ENCODE results near the gene BHLHA9.
"Not testable (repeated sequence)": the region's sequence is repeated elsewhere in the genome, so short reads cannot be mapped to it uniquely, and the experiment has no call there.

The BHLHA9 gene

DNA sequence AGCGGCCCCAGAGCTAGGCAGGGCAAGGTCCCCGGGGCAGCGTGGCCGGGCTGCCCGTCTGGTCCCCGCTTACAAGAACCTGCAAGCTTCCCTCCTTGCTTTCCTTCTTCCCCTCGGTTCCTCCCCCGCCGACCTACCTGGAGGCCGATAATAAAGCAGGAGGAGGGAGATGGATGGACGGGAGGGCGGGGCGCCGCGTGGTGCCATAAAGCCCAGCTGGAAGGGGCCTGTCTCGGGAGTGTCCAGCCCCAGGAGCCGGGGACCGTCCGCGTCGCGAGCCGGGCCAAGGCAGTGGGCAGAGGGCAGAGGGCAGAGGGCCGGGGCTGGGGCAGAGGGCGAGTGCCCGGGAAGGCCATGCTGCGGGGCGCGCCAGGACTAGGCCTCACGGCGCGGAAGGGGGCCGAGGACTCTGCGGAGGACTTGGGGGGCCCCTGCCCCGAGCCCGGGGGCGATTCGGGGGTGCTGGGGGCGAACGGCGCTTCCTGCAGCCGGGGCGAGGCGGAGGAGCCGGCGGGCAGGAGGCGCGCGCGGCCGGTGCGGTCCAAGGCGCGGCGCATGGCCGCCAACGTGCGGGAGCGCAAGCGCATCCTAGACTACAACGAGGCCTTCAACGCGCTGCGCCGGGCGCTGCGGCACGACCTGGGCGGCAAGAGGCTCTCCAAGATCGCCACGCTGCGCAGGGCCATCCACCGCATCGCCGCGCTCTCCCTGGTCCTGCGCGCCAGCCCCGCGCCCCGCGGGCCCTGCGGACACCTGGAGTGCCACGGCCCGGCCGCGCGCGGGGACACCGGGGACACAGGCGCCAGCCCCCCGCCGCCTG is at the start of gene BHLHA9:
BHLHA9 (plus strand) TSS at position 235 of the 820 bp plus-strand sequence; CDS start at position 355, 120 bp downstream.
- no peak for DNase-seq

DNA sequence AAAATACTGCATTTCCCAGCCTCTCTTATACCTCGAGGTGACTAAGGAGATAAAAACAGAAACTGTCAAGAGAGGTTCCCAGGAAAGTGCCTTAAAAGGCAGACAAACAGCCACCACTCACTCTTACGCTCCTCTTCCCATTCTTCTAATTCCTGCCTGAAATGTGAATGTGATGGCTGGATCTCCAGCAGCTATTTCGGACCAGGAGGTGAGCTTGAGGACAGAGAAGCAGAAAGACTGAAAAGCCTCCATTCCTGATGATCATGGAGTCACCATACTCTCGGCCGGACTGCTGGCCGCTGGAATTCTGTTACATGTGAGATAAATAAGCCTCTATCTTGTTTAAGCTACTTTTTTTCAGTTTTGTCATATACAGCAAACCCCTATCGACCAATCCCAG is 49.0 kb upstream of the BHLHA9 start:
- no peak for DNase-seq

DNA sequence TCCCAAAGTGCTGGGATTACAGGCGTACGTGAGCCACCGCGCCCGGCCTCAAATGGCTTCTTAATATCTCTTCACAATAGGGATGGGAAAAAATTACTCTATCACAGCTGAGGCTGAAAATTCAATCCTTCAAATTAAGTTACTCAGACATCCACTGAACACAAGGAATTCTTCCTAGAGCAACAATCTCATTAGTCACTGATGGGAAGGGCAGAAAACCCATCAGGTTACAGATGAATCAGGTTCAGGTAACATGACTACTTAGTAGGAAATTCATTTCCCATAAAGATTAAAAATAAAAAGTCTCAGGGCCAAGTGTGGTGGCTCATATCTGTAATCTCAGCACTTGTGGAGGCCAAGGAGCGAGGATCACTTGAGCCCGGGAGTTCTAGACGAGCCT is 47.9 kb upstream of the BHLHA9 start:
- no peak for DNase-seq

DNA sequence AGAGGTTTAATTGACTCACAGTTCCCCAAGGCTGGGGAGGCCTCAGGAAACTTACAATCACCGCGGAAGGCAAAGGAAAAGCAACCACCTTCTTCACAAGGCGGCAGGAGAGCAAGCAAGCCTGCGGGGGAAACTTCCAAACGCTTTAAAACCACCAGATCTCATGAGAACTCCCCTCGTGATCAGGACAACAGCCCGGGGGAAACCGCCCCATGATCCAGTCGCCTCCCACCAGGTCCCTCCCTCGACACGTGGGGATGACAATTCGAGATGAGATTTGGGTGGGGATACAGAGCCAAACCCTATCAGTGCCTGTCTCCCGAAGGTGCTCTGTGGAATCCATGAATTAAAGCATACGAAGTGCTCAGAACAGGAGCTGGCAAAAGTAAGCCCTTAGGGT is 46.6 kb upstream of the BHLHA9 start:
- no peak for DNase-seq

DNA sequence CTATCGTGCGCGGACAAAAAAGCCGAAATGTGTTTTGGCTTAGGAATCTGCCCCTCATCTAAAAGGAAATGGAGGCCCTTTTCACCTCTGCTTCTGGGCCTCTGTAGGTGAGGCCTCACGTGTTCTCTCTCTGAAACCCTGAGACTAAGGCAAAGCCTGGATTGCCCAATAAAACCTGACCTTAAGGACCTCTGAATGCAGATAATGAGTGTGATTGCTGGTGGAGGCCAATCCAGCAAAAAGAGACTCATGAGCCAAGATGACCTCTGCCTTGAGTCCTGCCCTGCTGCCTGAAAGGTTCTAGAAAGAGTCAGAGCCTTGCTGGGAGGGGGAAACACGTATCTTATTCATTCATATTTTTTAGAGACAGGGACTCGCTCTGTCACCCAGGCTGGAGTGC is 45.9 kb upstream of the BHLHA9 start:
- DNase-seq, result no peak

DNA sequence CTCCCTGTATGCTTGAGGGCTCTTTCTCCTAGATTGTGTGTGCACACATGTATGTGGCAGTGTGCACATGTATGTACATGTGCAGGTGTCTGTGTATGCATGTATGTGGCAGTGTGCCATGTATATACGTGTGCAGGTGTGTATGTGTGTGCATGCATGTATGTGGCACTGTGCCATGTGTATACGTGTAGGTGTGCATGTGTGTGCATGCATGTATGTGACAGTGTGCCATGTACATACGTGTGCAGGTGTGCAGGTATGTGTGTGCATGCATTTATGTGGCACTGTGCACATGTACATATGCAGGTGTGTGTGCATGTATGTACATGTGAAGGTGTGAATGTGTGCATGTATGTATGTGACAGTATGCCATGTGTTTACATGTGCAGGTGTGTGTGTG is 43.9 kb upstream of the BHLHA9 start:
- no peak for DNase-seq

DNA sequence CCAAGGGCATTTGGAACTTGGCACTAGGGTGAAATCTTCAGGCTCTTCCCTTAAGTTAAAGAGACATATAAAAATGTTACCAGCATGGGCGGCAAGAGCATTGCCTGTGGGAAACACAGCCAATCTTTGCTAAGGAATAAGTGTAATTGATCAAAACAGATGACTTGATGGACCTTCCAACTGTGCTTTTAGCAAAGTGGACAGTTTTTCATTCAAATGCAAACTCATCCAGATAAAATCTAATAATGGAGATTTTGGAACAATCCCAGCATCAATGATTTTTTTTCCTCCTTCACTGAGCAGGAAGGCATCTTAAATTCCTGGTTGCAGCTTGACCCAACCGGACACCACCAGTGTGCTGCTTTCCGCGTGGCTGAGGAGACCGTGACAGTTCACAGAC is 42.9 kb upstream of the BHLHA9 start:
- DNase-seq, result no peak

DNA sequence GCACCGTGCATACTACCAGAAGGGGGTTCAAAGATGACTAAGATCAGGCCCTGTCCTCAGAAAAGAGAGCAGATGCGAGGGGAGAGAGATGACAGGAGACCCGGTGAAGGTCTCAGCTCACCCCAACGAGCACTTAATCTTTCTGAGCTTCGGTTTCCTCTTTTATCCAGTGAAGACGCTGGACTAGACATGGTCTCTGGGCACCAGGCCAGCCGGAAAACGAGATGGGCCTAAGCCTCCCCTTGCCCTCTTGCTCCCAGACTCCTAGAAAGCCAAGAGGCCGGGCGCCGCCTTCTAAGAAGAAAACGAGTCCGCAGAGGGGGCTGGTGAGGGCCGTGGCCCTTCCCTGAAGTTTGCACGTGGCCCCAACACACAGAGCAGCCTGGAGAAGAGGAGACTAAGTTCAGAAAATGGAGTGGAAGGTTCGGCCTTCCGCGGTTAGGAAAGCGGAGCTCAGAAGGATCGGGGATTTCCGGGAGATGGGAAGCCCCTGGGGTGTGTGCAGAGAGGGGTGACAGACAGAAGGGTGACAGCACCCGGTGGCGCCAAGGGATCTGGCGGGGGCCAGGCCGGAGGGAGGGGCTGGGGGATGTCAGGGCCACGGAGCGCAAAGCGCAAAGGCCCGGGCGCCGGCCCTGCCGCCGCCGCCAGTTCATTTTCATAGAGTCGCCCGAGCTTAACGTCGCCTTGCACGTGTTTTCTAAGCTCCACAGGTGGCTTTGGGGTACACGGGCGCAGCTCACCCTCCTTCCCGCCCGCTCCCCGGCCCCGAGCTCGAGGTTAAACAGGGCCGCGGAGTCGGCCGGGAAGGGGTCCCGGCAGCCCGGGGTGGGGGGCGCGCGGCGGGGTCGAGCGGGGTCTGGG is 42.1 kb upstream of the BHLHA9 start:
- peak; percentile 55 for DNase-seq

DNA sequence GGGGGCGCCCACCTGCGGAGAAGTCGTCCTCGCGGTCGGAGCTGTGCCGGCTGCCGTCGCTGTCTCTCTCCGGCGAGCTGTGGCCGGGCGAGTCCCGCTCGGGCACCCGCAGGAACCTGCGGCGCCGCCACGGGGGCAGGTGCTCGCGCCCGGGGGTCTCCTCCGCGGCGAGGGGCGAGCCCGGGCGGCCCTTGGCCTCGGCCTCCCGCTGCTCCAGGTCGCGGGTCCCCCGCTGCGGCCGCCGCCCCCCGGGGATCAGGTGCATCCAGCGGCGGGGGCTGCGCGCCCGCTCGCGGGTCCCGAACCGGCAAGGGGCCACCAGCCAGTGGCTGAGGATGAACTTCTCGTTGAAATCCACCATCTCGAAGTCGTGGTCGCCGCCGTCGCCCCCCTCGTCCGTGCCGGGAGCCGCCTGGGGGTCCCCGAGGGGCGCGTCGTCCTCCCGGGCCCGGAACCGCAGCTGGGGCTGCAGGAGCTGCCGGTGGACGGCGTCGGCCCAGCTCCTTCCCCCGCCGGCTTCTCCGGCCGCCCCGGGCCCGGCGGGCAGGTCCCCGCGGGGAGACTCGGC is 41.4 kb upstream of the BHLHA9 start:
- DNase-seq, result no peak

DNA sequence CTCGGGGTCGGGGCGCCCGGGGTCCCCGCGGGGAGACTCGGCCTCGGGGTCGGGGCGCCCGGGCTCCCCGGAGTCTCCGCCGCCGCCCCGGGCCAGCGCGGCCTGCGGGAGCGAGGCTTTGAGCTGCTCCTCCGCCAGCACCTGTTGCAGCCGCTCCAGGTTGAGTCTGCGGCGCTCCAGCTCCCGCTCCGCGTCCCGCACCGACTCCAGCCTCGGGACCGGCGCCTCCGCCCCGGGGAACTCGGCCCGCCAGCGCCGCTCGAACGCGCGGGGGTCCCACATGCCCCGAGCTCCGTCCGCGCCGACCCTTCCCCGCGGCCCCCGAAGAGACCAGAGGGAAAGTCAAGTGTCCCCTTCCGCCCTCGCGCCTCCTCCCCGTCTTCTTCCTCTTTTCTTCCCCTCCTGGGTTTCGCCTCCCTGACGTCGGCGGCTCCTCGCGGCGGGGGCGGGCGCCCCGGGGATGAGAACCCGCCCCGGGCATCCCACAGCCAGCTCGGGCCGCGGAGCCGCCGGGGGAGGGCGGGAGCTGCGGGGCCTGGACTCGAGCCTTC is 40.8 kb upstream of the BHLHA9 start:
- DNase-seq, result peak; percentile 71

DNA sequence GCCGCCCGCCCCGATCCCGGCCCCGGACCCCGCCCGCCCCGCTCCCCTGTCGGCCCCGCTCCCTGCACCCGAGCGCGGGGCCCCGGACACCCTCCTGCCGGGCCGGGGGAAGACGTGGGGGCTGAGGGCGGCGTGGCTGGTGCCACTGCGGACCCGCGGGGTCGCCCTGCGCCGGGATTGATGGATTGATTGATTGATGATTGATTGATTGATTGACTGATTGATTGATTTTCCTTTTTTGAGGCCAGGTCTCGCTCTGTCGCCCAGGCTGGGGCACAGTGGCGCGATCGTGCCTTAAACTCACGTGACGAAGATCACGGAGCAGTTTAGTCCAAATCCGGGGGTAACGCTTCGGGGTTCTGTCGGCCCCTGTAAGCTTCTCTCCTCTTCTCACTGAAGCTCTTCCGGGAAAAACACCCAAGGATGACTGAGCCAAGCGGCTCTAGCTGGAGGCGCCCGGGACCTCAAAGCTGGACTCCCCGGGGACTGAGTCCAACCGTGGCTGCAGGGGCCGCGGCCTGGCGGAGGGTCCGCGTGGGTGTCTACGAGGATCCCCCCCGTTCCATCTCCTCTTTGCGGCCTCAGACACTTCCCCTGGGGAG is 40.2 kb upstream of the BHLHA9 start:
- DNase-seq, result peak; percentile 1

DNA sequence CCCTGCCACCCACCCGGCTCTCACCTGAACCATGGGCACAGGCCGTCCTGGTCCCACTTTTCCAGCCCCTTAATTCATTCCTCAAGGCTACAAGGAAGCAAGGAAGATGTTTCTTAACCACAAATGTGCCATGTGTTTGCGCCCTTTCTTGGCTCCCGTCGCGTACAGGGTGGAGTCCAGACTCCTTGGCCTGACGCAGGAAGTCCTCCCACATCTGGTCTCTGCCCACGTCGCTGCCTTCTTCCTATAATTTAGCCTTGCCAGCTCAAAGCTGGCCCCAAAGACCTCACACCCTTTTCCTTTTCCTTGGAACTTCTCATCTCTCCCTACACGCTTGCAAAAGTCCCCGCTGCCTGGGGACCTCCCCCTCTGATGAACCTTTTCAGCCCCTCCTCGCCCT is 38.8 kb upstream of the BHLHA9 start:
- peak; percentile 2 for DNase-seq

DNA sequence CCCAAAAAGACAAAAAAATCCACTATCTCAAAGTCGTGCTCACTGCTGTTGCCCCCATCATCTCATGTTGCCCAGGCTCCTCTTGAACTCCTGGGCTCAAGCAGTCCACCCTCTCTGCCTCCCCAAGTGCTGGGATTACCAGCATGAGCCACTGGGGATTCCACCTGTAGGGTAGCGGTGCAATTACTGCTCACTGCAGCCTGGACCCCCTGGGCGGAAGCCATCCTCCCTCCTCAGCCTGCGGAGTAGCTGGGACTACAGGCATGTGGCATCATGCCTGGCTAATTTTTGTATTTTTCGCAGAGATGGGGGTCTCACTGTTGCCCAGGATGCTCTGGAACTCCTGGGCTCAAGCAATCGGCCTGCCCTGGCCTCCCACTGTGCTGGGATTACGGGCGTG is 37.9 kb upstream of the BHLHA9 start:
- DNase-seq, result no peak

DNA sequence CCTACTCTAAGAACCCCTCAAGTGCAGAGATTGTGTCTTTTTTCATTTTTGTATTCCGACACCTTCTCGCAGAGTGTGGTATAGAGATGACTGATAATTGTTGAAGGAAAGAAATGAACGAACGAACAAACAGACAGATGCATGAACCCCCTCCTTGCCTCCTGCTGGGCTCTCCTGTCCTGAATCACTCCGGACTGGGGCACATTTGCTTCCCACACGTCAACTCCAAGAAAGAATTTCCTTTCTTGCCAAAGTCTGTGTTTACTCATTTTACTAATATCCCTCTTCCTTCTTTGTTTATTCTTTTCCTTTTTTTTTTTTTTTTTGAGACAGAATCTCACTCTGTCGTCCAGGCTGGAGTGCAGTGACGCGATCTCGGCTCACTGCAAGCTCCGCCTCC is 37.5 kb upstream of the BHLHA9 start:
- no peak for DNase-seq

DNA sequence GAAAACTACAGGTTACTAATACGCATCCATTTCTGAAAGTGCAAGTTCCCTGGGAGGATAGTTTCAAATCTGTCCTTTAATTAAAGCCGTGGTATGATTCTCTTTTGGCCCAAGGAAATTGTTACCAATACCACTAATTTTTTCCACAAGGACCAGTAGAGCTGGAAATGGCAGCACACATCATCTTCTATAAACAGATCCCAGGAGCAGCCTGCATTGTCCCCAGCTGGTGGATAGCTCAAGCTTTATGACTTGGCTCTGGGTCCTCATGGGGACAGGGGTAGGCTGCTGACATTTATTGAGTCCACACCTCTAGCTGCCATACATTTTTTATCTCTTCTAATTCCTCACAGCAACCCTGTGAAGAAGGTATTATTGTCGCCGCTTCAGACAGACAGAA is 35.8 kb upstream of the BHLHA9 start:
- no peak for DNase-seq

DNA sequence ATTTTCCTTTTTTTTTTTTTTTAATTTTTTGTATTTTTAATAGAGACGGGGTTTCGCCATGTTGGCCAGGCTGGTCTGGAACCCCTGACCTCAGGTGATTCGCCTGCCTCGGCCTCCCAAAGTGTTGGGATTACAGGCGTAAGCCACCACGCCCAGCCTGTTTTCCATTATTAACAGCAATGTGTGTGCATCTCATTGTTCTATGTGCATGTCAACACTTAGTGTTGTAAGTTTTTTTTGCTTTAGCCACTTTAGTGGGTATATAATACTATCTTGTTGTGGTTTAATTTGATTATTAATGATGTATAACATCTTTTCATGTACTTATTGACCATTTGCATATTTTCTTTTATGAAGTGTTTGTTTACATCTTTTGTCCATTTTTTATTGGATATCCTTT is 32.8 kb upstream of the BHLHA9 start:
- no peak for DNase-seq

DNA sequence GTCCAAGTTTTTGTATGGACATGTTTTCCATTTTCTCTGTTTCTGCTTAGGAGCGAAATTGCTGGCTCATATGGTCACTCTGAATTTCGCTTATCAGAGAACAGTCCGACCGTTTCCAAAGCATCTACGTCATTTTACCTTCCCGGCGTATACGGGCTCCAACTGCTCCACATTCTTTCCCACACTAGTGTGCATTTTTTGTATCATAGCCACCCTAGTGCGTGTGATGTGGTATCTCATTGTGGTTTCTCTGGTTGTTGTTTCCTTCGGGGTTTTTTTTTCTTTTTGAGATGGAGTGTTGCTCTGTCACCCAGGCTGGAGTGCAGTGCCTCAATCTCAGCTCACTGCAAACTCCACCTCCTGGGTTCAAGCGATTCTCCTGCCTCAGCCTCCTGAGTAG is 31.0 kb upstream of the BHLHA9 start:
- no peak for DNase-seq

DNA sequence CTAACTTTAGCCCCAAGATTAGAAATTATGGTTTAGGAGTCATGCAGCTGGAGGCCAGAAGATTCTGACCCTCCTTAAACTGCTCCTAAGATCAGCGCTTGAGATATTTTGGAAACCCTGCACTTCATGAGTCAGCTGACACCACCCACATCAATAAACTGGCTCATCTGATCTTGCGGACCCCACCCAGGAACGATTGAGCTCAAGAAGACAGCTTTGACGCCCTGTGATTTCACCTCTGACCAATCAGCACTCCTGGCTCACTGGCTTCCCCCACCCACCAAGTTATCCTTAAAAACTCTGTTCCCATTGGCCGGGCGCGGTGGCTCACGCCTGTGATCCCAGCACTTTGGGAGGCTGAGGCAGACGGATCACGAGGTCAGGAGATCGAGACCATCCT is 29.8 kb upstream of the BHLHA9 start:
- not testable (repeated sequence) for DNase-seq

DNA sequence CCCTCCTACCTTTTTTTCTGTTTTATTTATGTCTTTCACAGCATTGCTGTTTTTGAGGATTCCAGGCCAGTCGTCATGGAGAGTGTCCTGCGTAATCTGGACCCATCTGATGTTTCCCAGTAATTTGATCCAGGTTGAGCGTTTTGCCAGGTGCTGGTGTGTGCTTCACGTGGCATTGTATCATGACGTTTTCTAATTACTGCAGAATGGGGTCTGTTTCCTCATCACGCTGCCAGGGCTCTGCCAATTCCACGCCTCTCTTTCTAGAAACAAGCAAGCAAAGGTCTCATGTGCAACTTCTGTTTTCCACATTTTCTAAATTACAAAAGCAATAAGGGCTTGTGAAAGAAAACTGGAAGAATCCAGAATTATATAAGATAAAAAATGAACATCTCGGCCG is 28.3 kb upstream of the BHLHA9 start:
- no peak for DNase-seq

DNA sequence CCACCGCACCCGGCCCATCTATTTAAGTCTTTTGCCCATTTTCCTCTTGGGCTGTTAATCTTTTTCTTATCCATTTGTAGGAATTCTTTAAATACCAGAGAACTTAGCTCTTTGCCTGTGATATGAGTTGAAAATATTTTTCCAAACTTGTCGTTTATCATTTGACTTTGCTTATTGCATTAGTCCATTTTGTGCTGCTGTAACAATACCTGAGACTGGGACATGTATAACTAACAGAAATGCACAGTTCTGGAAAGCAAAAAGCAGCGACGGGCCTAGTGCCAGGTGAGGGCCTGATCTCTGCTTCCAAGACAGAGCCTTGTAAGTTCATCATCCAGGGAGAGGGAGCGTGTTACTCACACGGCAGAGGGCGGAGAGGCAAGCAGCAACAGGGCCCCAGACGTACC is 25.6 kb upstream of the BHLHA9 start:
- no peak for DNase-seq

DNA sequence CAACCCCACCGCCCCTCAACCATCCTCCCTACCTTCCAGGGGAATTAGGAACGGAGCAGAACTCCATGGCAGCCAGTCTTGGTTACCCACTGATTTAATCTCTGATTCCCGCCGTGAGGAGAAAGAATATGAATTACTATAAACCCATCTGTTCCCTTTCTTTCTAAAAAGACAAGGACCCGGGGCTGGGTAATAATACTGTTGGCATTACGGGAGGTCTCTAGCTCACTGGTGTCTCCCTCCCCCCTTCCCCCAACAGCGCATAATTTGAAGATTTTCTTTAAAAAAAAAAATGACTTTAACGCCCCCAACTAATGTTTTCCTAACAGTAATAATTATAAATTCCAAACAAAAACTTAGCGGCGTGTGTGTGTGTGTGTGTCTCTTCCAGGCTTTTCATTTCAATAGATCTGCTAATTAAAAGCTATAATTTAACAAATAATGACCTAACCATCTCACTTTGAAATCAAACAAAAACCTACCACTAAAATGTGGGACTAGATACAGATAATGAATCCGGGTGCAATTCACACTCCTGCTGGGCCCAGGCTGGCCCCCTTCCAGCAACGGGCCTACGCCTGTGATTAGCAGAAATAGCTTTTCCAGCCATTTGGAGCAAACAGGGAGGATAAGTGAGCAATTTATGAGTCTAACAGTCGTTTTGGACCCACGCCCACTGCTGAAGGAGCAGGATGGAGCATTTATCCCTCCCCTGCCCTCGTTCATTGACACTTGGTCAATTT is 18.2 kb upstream of the BHLHA9 start:
- no peak for DNase-seq

DNA sequence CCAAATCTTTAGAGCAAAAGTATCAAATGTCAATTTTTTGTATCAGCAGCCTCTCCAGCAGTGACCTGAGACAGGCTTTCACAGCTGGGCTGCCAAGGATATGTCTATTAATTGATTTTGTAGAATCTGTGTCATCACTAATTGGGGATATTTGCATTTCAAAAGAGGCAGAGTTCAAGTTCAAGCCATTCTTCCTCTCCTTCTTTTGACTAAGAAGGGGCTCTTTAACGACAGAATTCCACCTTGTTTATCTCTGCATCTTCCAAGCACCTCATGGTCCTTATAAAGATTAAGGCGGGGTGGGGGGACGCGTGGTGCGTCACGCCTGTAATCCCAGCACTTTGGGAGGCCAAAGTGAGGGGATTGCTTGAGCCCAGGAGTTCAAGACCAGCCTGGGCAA is 15.2 kb upstream of the BHLHA9 start:
- no peak for DNase-seq
